Measurements from ENCODE around the gene BAX.

BAX gene

DNA sequence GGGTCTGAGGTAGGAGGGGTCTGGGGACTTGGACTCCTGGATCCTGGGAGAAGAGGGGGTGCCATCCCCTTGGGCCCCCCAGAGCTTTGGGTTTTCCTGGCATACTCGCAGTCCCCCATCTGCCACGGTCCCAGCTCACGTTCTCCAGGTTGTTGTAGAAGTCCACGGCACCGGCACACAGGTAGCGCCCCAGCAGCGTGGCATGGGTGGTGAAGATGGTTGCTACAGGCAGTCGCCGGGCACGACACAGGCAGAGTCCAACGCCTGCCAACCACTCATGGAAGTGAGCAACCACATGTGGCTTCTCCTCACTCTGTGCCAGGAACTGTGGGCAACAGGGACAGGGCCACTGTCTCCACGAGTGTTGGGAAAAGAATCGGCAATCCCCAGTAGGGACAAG, 31.0 kb downstream of the BAX start:
- DNase-seq (ENCODE audit: low read depth in 1 of 2, low spot score in 1 of 2): no peak
- Histone ChIP-seq H3K27ac (replicated peaks) (no peak overlapping the region), H3K27me3 (ENCODE audit: insufficient read depth, poor library complexity, severe bottlenecking) (no peaks in the 10 kb centered on the region), H3K4me3 (replicated peaks; ENCODE audit: insufficient read depth, low read length) (no peak overlapping the region)
- TF ChIP-seq, protein P1, sequence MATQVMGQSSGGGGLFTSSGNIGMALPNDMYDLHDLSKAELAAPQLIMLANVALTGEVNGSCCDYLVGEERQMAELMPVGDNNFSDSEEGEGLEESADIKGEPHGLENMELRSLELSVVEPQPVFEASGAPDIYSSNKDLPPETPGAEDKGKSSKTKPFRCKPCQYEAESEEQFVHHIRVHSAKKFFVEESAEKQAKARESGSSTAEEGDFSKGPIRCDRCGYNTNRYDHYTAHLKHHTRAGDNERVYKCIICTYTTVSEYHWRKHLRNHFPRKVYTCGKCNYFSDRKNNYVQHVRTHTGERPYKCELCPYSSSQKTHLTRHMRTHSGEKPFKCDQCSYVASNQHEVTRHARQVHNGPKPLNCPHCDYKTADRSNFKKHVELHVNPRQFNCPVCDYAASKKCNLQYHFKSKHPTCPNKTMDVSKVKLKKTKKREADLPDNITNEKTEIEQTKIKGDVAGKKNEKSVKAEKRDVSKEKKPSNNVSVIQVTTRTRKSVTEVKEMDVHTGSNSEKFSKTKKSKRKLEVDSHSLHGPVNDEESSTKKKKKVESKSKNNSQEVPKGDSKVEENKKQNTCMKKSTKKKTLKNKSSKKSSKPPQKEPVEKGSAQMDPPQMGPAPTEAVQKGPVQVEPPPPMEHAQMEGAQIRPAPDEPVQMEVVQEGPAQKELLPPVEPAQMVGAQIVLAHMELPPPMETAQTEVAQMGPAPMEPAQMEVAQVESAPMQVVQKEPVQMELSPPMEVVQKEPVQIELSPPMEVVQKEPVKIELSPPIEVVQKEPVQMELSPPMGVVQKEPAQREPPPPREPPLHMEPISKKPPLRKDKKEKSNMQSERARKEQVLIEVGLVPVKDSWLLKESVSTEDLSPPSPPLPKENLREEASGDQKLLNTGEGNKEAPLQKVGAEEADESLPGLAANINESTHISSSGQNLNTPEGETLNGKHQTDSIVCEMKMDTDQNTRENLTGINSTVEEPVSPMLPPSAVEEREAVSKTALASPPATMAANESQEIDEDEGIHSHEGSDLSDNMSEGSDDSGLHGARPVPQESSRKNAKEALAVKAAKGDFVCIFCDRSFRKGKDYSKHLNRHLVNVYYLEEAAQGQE (IDR thresholded peaks at IDR 0.05; ENCODE audit: insufficient replicate concordance, low read depth): no peak
- TF ChIP-seq SPI1 (IDR thresholded peaks at IDR 0.05; ENCODE audit: borderline replicate concordance, low read depth): no peak
- TF ChIP-seq POLR2AphosphoS5 (IDR thresholded peaks at IDR 0.05; ENCODE audit: low read depth): no peak
- TF ChIP-seq, protein P2, sequence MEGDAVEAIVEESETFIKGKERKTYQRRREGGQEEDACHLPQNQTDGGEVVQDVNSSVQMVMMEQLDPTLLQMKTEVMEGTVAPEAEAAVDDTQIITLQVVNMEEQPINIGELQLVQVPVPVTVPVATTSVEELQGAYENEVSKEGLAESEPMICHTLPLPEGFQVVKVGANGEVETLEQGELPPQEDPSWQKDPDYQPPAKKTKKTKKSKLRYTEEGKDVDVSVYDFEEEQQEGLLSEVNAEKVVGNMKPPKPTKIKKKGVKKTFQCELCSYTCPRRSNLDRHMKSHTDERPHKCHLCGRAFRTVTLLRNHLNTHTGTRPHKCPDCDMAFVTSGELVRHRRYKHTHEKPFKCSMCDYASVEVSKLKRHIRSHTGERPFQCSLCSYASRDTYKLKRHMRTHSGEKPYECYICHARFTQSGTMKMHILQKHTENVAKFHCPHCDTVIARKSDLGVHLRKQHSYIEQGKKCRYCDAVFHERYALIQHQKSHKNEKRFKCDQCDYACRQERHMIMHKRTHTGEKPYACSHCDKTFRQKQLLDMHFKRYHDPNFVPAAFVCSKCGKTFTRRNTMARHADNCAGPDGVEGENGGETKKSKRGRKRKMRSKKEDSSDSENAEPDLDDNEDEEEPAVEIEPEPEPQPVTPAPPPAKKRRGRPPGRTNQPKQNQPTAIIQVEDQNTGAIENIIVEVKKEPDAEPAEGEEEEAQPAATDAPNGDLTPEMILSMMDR (IDR thresholded peaks at IDR 0.05; ENCODE audit: insufficient read depth, low read length): no peak
- TF ChIP-seq GABPA (IDR thresholded peaks at IDR 0.05; ENCODE audit: low read depth): no peak

DNA sequence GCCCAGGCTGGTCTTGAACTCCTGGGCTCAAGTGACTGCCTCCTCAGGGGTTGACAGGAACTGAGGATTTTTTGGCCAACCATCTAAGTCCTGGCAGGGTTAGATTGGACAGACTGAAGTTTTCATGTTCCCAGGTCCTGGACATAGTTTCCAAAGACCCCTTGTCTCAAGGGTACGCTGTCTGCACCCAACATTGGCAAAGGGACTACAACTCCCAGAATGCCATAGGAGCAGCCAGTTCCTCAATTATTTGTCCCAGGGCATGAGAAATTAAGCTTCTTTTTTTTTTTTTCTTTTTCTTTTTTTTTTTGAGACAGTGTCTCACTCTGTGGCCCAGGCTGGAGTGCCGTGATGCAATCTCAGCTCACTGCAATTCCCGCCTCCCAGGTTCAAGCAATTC, 31.5 kb downstream of the BAX start:
- no peak for DNase-seq (ENCODE audit: low read depth in 1 of 2, low spot score in 1 of 2)
- Histone ChIP-seq H3K27ac (replicated peaks) (no peak overlapping the region), H3K27me3 (ENCODE audit: insufficient read depth, poor library complexity, severe bottlenecking) (no peaks in the 10 kb centered on the region), H3K4me3 (replicated peaks; ENCODE audit: insufficient read depth, low read length) (no peak overlapping the region)
- TF ChIP-seq, protein P2 (IDR thresholded peaks at IDR 0.05; ENCODE audit: insufficient read depth, low read length): no peak
- TF ChIP-seq, protein P1 (IDR thresholded peaks at IDR 0.05; ENCODE audit: insufficient replicate concordance, low read depth): no peak
- peak; percentile 86 for TF ChIP-seq SPI1 (IDR thresholded peaks at IDR 0.05; ENCODE audit: borderline replicate concordance, low read depth)
- no peak for TF ChIP-seq GABPA (IDR thresholded peaks at IDR 0.05; ENCODE audit: low read depth)
- TF ChIP-seq POLR2AphosphoS5 (IDR thresholded peaks at IDR 0.05; ENCODE audit: low read depth): no peak

DNA sequence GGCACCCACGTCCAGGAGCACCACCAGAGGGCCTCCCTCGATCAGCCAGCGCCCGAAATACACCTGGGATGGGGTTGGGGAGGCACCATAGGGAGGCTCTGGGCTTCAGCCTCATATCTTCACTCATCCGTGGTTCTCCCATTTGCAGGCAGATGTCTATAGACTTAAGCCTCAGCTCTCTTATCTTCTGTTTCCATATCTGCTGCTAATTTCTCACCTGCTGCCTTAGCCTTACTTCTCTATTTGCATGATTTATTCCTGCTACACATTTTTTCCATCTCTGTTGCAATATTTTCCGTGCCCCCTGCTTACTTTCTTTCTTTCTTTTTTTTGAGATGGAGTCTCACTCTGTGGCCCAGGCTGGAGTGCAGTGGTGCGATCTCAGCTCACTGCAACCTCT, 32.6 kb downstream of the BAX start:
- TF ChIP-seq, protein P2 (IDR thresholded peaks at IDR 0.05; ENCODE audit: insufficient read depth, low read length): no peak
- TF ChIP-seq, protein P1 (IDR thresholded peaks at IDR 0.05; ENCODE audit: insufficient replicate concordance, low read depth): no peak
- TF ChIP-seq GABPA (IDR thresholded peaks at IDR 0.05; ENCODE audit: low read depth) (no peak), SPI1 (IDR thresholded peaks at IDR 0.05; ENCODE audit: borderline replicate concordance, low read depth) (no peak), POLR2AphosphoS5 (IDR thresholded peaks at IDR 0.05; ENCODE audit: low read depth) (no peak)
- DNase-seq (ENCODE audit: low read depth in 1 of 2, low spot score in 1 of 2): no peak
- Histone ChIP-seq H3K27ac (replicated peaks) (no peak overlapping the region), H3K4me3 (replicated peaks; ENCODE audit: insufficient read depth, low read length) (no peak overlapping the region), H3K27me3 (ENCODE audit: insufficient read depth, poor library complexity, severe bottlenecking) (no peaks in the 10 kb centered on the region)
